Activated CD8-positive, alpha-beta memory T cell treated with anti-CD3 and anti-CD28 coated beads for 4 hours (primary cell): Measurements from ENCODE around the gene RPP38.

Experiments used
- DNase-seq, 2 donors: peaks; one replicate each; pipeline ENCODE4 v3.0.0-alpha.2; 2020; ENCODE audit warnings: low read depth in 2 of 2

Gene RPP38

DNA sequence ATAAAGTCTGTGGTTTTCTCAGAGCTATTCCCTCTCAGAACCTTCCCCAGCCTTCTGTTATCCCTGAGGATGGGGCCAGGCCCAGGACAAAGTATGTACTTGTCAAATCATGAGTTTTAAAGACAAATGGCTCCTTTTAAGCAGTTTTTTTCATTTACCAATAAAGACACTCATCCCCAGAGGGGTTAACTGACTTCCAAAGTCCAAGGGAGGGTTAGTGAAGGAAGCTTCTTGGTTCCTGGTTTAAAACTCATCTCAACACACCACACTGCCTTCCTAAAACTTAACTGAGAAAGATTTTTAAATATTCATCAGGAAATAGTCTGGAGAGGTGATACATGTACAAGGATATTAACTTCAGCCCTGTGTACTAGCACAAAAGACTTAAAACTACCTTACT is 55.4 kb downstream of the RPP38 start:
- no peak for DNase-seq
